Kidney (tissue), 14 donors: ENCODE results near the gene NAT16. TPM values are rescaled to one million over a fixed set of nuclear protein-coding genes. Genes with fewer than 3 reads are reported as not detected.
"Not testable (repeated sequence)": the region's sequence is repeated elsewhere in the genome, so short reads cannot be mapped to it uniquely, and the experiment has no call there.

Experiments used
- DNase-seq, 5 donors: peaks; one replicate each; pipeline ENCODE4 v3.0.0-alpha.2; 2013 to 2020
- FAIRE-seq: peaks from 2 replicates; lab custom pipeline; 2012; peaks lifted over from hg19 to GRCh38; lab: Jason Lieb, UNC
- H3K27ac ChIP-seq, 2 donors: one replicate each; pipeline ENCODE4 v1.7.0; 2013; ENCODE audit warnings: low read depth in 2 of 2, low read length in 2 of 2, inconsistent platforms in 1 of 2
- H3K27me3 ChIP-seq: one replicate; pipeline ENCODE4 v1.7.1; 2013; ENCODE audit warnings: low read length, inconsistent platforms; ENCODE audit not compliant: control insufficient read depth, insufficient read depth
- H3K36me3 ChIP-seq, 3 donors: one replicate each; pipeline versions ENCODE4 v1.7.0 to v1.7.1; 2013; ENCODE audit warnings: low read length in 3 of 3, control low read depth in 1 of 3, inconsistent platforms in 1 of 3; ENCODE audit not compliant: insufficient read depth in 3 of 3, control insufficient read depth in 2 of 3
- H3K4me1 ChIP-seq, 3 donors: one replicate each; pipeline versions ENCODE4 v1.7.0 to v1.7.1; 2013; ENCODE audit warnings: low read length in 3 of 3, inconsistent platforms in 1 of 3, low read depth in 1 of 3; ENCODE audit not compliant: control insufficient read depth in 2 of 3, insufficient read depth in 2 of 3
- H3K4me3 ChIP-seq, 3 donors: one replicate each; pipeline versions ENCODE4 v1.7.0 to v1.8.1; 2013; ENCODE audit warnings: low read length in 3 of 3, control low read depth in 1 of 3, inconsistent platforms in 1 of 3
- H3K9ac ChIP-seq, 3 donors: one replicate each; pipeline versions ENCODE4 v1.7.0 to v1.7.1; 2013; ENCODE audit warnings: low read length in 3 of 3, control low read depth in 1 of 3, inconsistent platforms in 1 of 3
- H3K9me3 ChIP-seq, 3 donors: one replicate each; pipeline versions ENCODE4 v1.7.0 to v1.7.1; 2013; ENCODE audit warnings: low read length in 3 of 3, control low read depth in 1 of 3, inconsistent platforms in 1 of 3; ENCODE audit not compliant: control insufficient read depth in 2 of 3, insufficient read depth in 1 of 3
- intact Hi-C: fragments of 100-400 bp; cut with DNase I; formaldehyde crosslinking; loops from one replicate; pipeline ENCODE4 v1.11.1; 2022
- polyA plus RNA-seq: library from polyadenylated mRNA; stranded (reverse); fragments of 350-450 nt; fragmentation: Illumina TruSeq; extraction: RNeasy Lipid Tissue Mini Kit (QIAGEN cat#74804); gene quantifications from one replicate; pipeline ENCODE4 v1.2.3, GENCODE V29; 2014; ENCODE audit warnings: low read depth, low replicate concordance; ENCODE audit not compliant: insufficient read depth
- total RNA-seq: library from RNA; stranded (reverse); fragmentation: NEBNext Ultra II Directional; extraction: Animal tissue kit (Norgen Biotek cat#: 25700); gene quantifications from one replicate; pipeline ENCODE4 v1.2.1, GENCODE V29; 2021
- TF ChIP-seq, protein P1 (sequence below): IDR thresholded peaks from 3 replicates; pipeline ENCODE4 v1.5.1; 2012; ENCODE audit warnings: mild to moderate bottlenecking, moderate library complexity, borderline replicate concordance; ENCODE audit not compliant: insufficient read depth; ENCODE audit errors: extremely low read depth
- donor health status: control.
- donor health status: control.
- donor health status: control.
- donor health status: control.
- donor health status: control.
- donor health status: DM: yes; HTN: yes; CAD: no.
- donor health status: Normal renal cell carcinoma (clear cell type).

NAT16 gene
- total and polyA plus RNA-seq, 2 donors from 2014 or later, result not detected

DNA sequence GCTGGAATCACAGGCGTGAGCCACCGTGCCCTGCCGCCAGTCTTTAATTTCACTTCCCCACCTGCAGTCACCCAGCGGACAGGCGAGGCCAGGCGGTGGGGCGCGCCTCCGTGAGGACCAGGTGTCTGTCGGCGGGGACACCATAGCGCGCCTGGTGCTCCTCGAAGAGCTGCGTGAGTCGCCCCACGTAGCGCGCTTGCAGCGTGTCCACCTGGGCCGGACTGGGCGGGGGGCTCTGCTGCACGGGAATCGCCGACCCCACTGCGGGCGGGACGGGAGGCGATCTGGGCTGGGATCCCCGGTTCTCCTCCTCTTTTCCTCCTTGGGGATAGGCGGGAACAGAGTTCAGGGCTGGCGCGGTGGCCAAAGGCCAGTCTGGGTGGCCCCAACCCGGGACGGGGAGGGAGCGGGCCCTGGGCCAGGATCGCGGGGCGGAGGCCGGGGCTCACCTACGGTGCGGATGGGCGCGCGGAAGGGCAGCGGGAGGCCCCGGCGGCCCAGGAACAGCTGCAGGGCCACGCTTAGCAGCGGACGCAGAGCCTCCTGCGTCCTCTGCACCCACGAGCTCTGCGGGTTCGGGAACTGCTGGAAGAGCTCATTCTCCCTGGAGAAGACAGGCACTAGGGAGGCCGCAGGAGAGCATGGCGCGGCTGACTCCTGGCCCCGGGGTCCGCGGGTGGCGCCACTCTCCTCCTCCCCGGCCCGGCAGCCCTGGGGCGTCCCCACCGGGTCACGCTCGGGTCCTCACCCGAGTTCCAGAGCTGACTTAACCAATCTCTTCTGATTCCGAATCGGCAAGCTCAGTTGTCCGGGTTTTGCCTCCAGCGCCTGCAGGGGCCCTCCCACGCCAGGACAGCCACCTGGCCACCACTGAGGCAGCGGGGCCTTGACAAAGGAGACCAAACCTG is 21.9 kb upstream of the NAT16 start:
- TF ChIP-seq, protein P1, sequence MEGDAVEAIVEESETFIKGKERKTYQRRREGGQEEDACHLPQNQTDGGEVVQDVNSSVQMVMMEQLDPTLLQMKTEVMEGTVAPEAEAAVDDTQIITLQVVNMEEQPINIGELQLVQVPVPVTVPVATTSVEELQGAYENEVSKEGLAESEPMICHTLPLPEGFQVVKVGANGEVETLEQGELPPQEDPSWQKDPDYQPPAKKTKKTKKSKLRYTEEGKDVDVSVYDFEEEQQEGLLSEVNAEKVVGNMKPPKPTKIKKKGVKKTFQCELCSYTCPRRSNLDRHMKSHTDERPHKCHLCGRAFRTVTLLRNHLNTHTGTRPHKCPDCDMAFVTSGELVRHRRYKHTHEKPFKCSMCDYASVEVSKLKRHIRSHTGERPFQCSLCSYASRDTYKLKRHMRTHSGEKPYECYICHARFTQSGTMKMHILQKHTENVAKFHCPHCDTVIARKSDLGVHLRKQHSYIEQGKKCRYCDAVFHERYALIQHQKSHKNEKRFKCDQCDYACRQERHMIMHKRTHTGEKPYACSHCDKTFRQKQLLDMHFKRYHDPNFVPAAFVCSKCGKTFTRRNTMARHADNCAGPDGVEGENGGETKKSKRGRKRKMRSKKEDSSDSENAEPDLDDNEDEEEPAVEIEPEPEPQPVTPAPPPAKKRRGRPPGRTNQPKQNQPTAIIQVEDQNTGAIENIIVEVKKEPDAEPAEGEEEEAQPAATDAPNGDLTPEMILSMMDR, result no peak
- Histone ChIP-seq H3K36me3 (no peaks in the 10 kb centered on the region), H3K27me3 (peaks cover 5% of the 10 kb centered on the region), H3K9me3 (no peaks in the 10 kb centered on the region), H3K9ac (no peak overlapping the region), H3K4me1 (peaks cover 0 to 2% (median 0%) of the 10 kb centered on the region in 3 donors), H3K27ac (no peak overlapping the region), H3K4me3 (no peak overlapping the region)
- DNase-seq (peak in 2 of 5 donors; percentile 19 to 25), FAIRE-seq (no peak)
- intact Hi-C loops, result no loop called here

DNA sequence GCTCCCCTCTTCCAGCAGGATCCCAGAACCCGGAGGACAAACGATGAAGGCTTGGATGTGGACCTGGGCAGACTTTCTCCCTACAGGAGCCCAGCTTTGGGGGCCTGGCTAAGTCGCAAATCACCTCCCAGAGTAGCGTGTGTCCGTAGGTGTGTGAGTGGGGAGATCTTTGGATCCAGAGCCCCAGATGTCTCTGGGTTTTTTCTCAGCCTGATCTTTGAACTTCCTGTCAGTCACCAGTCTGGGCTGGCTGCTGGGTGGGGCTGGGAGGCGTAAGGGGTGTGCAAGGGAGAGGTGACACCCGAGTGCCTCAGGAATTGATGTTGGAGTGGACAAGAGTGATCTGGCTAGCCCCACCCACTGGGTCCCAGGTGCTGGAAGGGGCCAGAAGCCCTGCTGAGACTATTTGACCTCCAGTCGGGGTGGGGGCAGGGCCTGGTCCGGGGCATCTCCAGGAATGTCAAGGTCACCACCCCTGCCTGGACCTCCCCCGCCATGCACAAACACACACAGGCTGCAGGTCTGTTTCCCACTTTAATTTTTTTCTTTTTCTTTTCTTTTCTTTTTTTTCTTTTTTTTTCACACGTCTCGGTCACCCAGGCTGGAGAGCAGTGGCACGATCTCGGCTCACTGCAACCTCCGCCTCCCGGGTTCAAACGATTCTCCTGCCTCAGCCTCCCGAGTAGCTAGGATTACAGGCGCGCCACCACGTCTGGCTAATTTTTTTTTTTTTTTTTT is 20.9 kb upstream of the NAT16 start, which contains the start of gene MOGAT3:
Gene MOGAT3 (minus strand): TSS at position 175 of the 738 bp plus-strand sequence. CDS start 182 bp downstream, outside the sequence.
- Histone ChIP-seq H3K4me1 (peaks cover 0 to 2% (median 0%) of the 10 kb centered on the region in 3 donors), H3K9me3 (no peaks in the 10 kb centered on the region), H3K36me3 (no peaks in the 10 kb centered on the region), H3K9ac (no peak within 1 kb of the TSS), H3K27me3 (peaks cover 5% of the 10 kb centered on the region), H3K27ac (no peak within 1 kb of the TSS), H3K4me3 (peak within 1 kb of the TSS in 1 of 3 donors; percentile 3)
- intact Hi-C loops, result no loop called here
- DNase-seq (peak in 1 of 5 donors; percentile 48), FAIRE-seq (no peak)
- TF ChIP-seq, protein P1, result no peak

DNA sequence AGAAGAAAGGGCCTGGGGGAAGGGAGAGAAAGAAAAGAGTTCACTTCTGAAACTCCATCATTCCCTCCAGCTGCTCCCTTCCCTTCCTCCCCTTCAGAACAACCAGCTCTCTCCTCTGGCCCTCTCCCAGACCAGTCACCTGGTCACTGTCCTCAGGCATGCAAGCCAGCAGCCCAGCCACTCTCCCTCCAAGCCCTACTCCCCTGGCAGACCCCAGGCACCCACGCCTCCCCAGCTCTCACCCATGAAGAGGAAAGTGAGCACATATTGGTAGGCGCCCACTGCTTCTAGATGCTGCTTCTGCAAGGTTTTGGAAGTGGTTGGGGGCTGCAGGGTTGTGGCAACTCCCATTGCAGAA is 20.4 kb upstream of the NAT16 start:
- Histone ChIP-seq H3K27ac (no peak overlapping the region), H3K9me3 (no peaks in the 10 kb centered on the region), H3K4me1 (peaks cover 0 to 2% (median 0%) of the 10 kb centered on the region in 3 donors), H3K9ac (no peak overlapping the region), H3K36me3 (no peaks in the 10 kb centered on the region), H3K27me3 (peaks cover 5% of the 10 kb centered on the region), H3K4me3 (peak overlapping the region in 1 of 3 donors; percentile 3)
- FAIRE-seq, result no peak
- intact Hi-C loops, result no loop called here
- no peak for DNase-seq
- TF ChIP-seq, protein P1, result no peak

DNA sequence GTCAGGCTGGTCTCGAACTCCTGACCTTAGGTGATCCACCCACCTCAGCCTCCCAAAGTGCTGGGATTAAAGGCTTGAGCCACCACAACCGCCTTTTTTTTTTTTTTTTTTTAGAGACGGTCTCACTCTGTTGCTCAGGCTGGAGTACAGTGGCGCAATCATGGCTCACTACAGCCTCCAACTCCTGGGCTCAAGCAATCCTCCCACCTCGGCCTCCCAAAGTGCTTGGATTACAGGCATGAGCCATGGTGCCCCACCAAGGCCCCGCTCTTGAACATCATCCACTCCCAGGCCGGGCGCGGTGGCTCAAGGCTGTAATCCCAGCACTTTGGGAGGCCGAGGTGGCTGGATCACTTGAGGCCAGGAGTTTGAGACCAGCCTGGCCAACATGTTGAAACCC is 19.4 kb upstream of the NAT16 start:
- H3K4me3 ChIP-seq, H3K4me1 ChIP-seq, DNase-seq, H3K27me3 ChIP-seq, H3K27ac ChIP-seq, H3K9me3 ChIP-seq, intact Hi-C loops, FAIRE-seq, H3K9ac ChIP-seq, H3K36me3 ChIP-seq: not testable (repeated sequence)
